Smooth muscle cell (in vitro differentiated cells): ENCODE data around the gene UTRN. TPM values are rescaled to one million over a fixed set of nuclear protein-coding genes. Genes with fewer than 3 reads are reported as not detected.

ENCODE experiments used
- DNase-seq: peaks from one replicate; lab custom pipeline; 2025; ENCODE audit not compliant: unreplicated experiment; lab: John Stamatoyannopoulos, UW
- H2AFZ ChIP-seq: fragments of 200-600 bp; sonication (generic); 2 replicates; pipeline ENCODE4 v1.6.0; 2016; ENCODE audit warnings: antibody characterized with exemption, low read depth, mild to moderate bottlenecking
- H3F3A ChIP-seq: fragments of 200-600 bp; sonication (generic); 2 replicates; pipeline ENCODE4 v1.6.0; 2017; ENCODE audit warnings: antibody characterized with exemption, low read depth
- H3K27ac ChIP-seq: fragments of 200-600 bp; sonication (generic); 2 replicates; pipeline ENCODE4 v1.5.1; 2016; ENCODE audit warnings: low read depth, mild to moderate bottlenecking
- H3K27me3 ChIP-seq: fragments of 200-600 bp; sonication (generic); 2 replicates; pipeline ENCODE4 v1.6.1; 2016; ENCODE audit warnings: low read depth, mild to moderate bottlenecking
- H3K36me3 ChIP-seq: fragments of 200-600 bp; sonication (generic); 2 replicates; pipeline ENCODE4 v1.5.1; 2016; ENCODE audit warnings: low read depth
- H3K4me1 ChIP-seq: fragments of 200-600 bp; sonication (generic); 2 replicates; pipeline ENCODE4 v1.5.1; 2016; ENCODE audit warnings: low read depth
- H3K4me2 ChIP-seq: fragments of 200-600 bp; sonication (generic); 2 replicates; pipeline ENCODE4 v1.6.0; 2016; ENCODE audit warnings: mild to moderate bottlenecking
- H3K4me3 ChIP-seq: fragments of 200-600 bp; sonication (generic); 2 replicates; pipeline ENCODE4 v1.5.1; 2016; ENCODE audit warnings: mild to moderate bottlenecking
- H3K79me2 ChIP-seq: fragments of 200-600 bp; sonication (generic); 2 replicates; pipeline ENCODE4 v1.6.0; 2016; ENCODE audit warnings: low read depth, mild to moderate bottlenecking
- H3K9ac ChIP-seq: fragments of 200-600 bp; sonication (generic); 2 replicates; pipeline ENCODE4 v1.6.0; 2016; ENCODE audit warnings: low read depth
- H3K9me3 ChIP-seq: fragments of 200-600 bp; sonication (generic); replicated peaks from 2 replicates; pipeline ENCODE4 v1.5.1; 2016; ENCODE audit warnings: low read depth
- H4K20me1 ChIP-seq: fragments of 200-600 bp; sonication (generic); 2 replicates; pipeline ENCODE4 v1.6.0; 2016; ENCODE audit warnings: low read depth
- WGBS: methylation state at CpG from one replicate; pipeline ENCODE4 v1.1.7; 2016; ENCODE audit warnings: low lambda C conversion rate; 5-methylcytosine and 5-hydroxymethylcytosine counted together
- polyA plus RNA-seq: library from polyadenylated mRNA; unstranded; fragments of >200 nt; fragmentation: Nextera tagmentation; extraction: Ambion mirVana; gene quantifications from 2 replicates; pipeline ENCODE4 v1.2.1, GENCODE V29; 2016
- total RNA-seq: library from RNA; depleted of rRNA; stranded (reverse); fragments of >200 nt; gene quantifications from 2 replicates; pipeline ENCODE4 v1.2.3, GENCODE V29; 2014
- TF ChIP-seq, protein P1 (sequence below): fragments of 200-600 bp; sonication (generic); IDR thresholded peaks from 2 replicates; pipeline ENCODE4 v1.5.1; 2017; ENCODE audit warnings: borderline replicate concordance, mild to moderate bottlenecking, antibody characterized with exemption; ENCODE audit not compliant: insufficient read depth, poor library complexity, severe bottlenecking

The UTRN gene
- total and polyA plus RNA-seq, 2 experiments from 2014 or later = 12.6 to 47.3 TPM

DNA sequence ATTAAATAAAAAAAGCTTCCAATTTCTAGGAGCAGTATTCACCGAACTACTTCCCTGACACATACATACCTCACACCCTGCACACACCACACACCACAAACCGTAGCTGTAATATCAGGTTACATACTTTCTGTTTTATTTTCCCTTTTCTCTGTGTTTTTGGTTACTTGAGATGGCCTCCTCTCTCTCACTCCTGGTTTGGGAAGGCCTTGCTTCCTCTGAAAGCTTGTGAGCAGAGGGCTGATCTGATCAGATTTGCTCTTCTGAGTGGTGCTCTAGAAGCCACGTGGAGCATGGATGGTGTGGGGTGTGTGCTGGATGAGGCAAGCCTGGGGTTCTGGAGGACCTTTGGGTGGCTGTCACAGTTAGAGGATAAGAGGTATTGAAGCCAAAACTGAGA is 20.9 kb downstream of the UTRN start:
- Histone ChIP-seq H2AFZ (no peak overlapping the region), H3K36me3 (peaks cover 5% of the 10 kb centered on the region), H3K27me3 (no peaks in the 10 kb centered on the region), H3K79me2 (no peaks in the 10 kb centered on the region), H3K27ac (no peak overlapping the region), H4K20me1 (peaks cover 4% of the 10 kb centered on the region), H3K4me3 (no peak overlapping the region), H3K9ac (no peak overlapping the region), H3K4me2 (no peak overlapping the region), H3K9me3 (no peaks in the 10 kb centered on the region), H3F3A (no peaks in the 10 kb centered on the region), H3K4me1 (no peaks in the 10 kb centered on the region)
- TF ChIP-seq, protein P1, sequence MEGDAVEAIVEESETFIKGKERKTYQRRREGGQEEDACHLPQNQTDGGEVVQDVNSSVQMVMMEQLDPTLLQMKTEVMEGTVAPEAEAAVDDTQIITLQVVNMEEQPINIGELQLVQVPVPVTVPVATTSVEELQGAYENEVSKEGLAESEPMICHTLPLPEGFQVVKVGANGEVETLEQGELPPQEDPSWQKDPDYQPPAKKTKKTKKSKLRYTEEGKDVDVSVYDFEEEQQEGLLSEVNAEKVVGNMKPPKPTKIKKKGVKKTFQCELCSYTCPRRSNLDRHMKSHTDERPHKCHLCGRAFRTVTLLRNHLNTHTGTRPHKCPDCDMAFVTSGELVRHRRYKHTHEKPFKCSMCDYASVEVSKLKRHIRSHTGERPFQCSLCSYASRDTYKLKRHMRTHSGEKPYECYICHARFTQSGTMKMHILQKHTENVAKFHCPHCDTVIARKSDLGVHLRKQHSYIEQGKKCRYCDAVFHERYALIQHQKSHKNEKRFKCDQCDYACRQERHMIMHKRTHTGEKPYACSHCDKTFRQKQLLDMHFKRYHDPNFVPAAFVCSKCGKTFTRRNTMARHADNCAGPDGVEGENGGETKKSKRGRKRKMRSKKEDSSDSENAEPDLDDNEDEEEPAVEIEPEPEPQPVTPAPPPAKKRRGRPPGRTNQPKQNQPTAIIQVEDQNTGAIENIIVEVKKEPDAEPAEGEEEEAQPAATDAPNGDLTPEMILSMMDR = no peak
- 82% methylated on average over 3 of the region's 3 CpGs for WGBS
- no peak for DNase-seq

DNA sequence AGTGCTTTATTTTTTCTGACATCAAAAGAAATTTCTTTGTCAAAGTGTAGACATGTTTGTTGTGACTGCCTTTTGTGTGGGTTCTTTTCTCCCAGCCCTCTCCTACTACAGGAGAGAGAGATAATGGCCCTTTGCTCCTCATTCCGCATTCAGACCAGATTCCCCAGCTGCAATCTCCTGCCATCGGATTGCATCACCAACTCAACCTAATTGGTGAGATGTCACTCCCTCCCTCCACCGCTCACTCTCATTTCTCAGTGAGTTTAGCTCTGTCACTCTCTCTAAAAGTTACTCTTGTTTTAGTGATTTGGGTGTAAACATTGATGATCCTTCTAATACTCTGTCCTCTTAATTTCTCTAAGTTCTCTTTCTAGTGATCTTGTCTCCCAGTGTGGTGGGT is 22.7 kb downstream of the UTRN start:
- H3K27me3 ChIP-seq = no peaks in the 10 kb centered on the region
- no peak overlapping the region for H3K9ac ChIP-seq
- H3K4me3 ChIP-seq = no peak overlapping the region
- no peak overlapping the region for H2AFZ ChIP-seq
- peaks cover 4% of the 10 kb centered on the region for H4K20me1 ChIP-seq
- peaks cover 5% of the 10 kb centered on the region for H3K36me3 ChIP-seq
- TF ChIP-seq, protein P1 = no peak
- H3K27ac ChIP-seq = no peak overlapping the region
- no peaks in the 10 kb centered on the region for H3K9me3 ChIP-seq
- no peak for DNase-seq
- 67% methylated on average over 3 of the region's 3 CpGs for WGBS
- no peaks in the 10 kb centered on the region for H3K4me1 ChIP-seq
- H3F3A ChIP-seq = no peaks in the 10 kb centered on the region
- no peak overlapping the region for H3K4me2 ChIP-seq
- H3K79me2 ChIP-seq = peaks cover 11% of the 10 kb centered on the region

DNA sequence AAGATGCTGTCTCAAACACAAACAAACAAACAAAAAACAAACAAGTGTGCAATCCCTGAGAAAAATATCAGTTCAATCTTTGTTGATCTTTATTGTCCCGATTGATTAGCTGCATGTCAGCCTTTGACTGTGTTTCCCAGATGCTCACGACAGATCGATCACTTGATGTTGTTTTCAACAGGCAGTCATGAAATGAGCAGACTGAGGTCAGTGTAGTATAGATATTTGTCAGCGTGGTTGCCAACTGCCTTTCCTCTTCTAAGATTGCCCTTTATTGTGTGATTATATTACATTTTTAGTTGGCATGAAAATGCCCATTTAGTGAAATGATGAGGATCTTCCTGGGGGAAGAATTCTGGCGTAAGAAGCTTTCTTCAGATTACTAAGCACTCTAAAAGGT is 25.6 kb downstream of the UTRN start:
- Histone ChIP-seq H3K4me1 (no peaks in the 10 kb centered on the region), H3K4me2 (no peak overlapping the region), H3K27ac (no peak overlapping the region), H2AFZ (no peak overlapping the region), H4K20me1 (no peaks in the 10 kb centered on the region), H3K4me3 (no peak overlapping the region), H3K27me3 (no peaks in the 10 kb centered on the region), H3K36me3 (peaks cover 5% of the 10 kb centered on the region), H3F3A (no peaks in the 10 kb centered on the region), H3K9ac (no peak overlapping the region), H3K79me2 (peaks cover 13% of the 10 kb centered on the region), H3K9me3 (no peaks in the 10 kb centered on the region)
- no peak for DNase-seq
- TF ChIP-seq, protein P1 = no peak
- WGBS = 98% methylated on average over 5 of the region's 5 CpGs

DNA sequence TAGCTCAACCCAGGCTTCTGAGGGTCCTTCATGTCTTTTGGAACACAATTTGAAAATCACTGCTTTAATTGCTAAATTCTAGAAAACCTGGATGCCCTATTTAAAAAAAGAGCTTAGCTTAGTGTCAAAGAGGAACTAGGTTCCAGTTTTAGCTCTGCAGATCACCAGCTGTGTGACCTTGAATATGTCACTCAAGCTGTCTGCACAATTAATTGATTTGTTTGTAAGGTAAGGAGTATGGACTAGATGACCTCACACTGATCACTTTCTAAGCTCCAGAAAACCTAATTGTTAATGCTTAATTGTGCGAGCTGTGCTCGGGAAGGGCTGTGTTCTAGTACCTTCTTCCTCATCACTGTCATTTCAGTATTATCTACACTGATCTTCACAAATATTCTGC is 26.2 kb downstream of the UTRN start:
- no peak for DNase-seq
- TF ChIP-seq, protein P1 = no peak
- 98% methylated on average over 2 of the region's 2 CpGs for WGBS
- Histone ChIP-seq H3K9ac (no peak overlapping the region), H3K79me2 (peaks cover 13% of the 10 kb centered on the region), H4K20me1 (no peaks in the 10 kb centered on the region), H3K36me3 (peaks cover 5% of the 10 kb centered on the region), H3K9me3 (no peaks in the 10 kb centered on the region), H3K4me3 (no peak overlapping the region), H3K27ac (no peak overlapping the region), H3F3A (no peaks in the 10 kb centered on the region), H2AFZ (no peak overlapping the region), H3K4me1 (no peaks in the 10 kb centered on the region), H3K4me2 (no peak overlapping the region), H3K27me3 (no peaks in the 10 kb centered on the region)
